Measurements from ENCODE around the gene KLF3. TPM values are rescaled to one million over a fixed set of nuclear protein-coding genes. Genes with fewer than 3 reads are reported as not detected.

The KLF3 gene
- total and polyA plus RNA-seq, 2 of the 8 experiments (the other 6 are each of a cell fraction or from before 2014, with no cell fraction given): 8.0 to 14.9 TPM

- Histone ChIP-seq H2AFZ (ENCODE audit: low read length) (no peak overlapping the region), H3K23me2 (ENCODE audit: low read depth, low read length) (no peaks in the 10 kb centered on the region), H2BK120ac (replicated peaks; ENCODE audit: low read depth, low read length) (no peak overlapping the region), H3K18ac (ENCODE audit: extremely low read depth, low read length) (no peak overlapping the region), H4K5ac (ENCODE audit: insufficient read length, low read depth, low read length) (no peak overlapping the region), H3K27me3 (replicated peaks in 1 of 4; ENCODE audit: control insufficient read depth in 3 of 4, extremely low read depth in 1 of 4, insufficient read depth in 3 of 4, low read length in 3 of 4) (no peaks in the 10 kb centered on the region), H3K4me2 (ENCODE audit: insufficient read depth in 1 of 2, low read depth in 2 of 2, low read length in 2 of 2) (no peak overlapping the region), H2BK5ac (ENCODE audit: low read depth, low read length) (no peak overlapping the region), H3K36me3 (ENCODE audit: control insufficient read depth in 2 of 4, insufficient read depth in 4 of 4, low read length in 3 of 4) (peaks cover 0 to 14% (median 4%) of the 10 kb centered on the region in 4 experiments; a peak in 3 of 8 replicates), H4K91ac (replicated peaks; ENCODE audit: insufficient read length, low read length) (no peak overlapping the region), H2BK12ac (ENCODE audit: low read depth, low read length) (no peak overlapping the region), H4K20me1 (replicated peaks in 1 of 2; ENCODE audit: control insufficient read depth in 1 of 2, insufficient read depth in 2 of 2, low read length in 2 of 2) (peaks cover 2 to 10% of the 10 kb centered on the region in 2 experiments), H3K14ac (ENCODE audit: insufficient read length) (no peak overlapping the region), H3K23ac (ENCODE audit: insufficient read length) (no peak overlapping the region), H3K27ac (ENCODE audit: low read depth, low read length) (no peak overlapping the region), H3K4me3 (ENCODE audit: extremely low read depth in 1 of 4, insufficient read depth in 2 of 4, low read depth in 3 of 4, low read length in 4 of 4) (no peak overlapping the region), H2BK20ac (ENCODE audit: low read length) (no peak overlapping the region), H3K9me3 (ENCODE audit: insufficient read depth in 2 of 2, low read depth in 1 of 2, low read length in 1 of 2) (no peaks in the 10 kb centered on the region), H3K4ac (replicated peaks; ENCODE audit: insufficient read length, low read depth, low read length) (no peak overlapping the region), H2BK15ac (ENCODE audit: low read length) (no peak overlapping the region), H3K79me1 (ENCODE audit: low read depth, low read length) (peaks cover 4% of the 10 kb centered on the region; the same call in 1 of the 2 replicates), H4K8ac (ENCODE audit: extremely low read depth, insufficient read depth, low read length) (no peak overlapping the region), H2AK5ac (ENCODE audit: low read depth, low read length) (no peak overlapping the region), H3K4me1 (replicated peaks in 1 of 4; ENCODE audit: control insufficient read depth in 3 of 4, insufficient read depth in 4 of 4, low read length in 3 of 4) (peaks cover 18 to 25% (median 18%) of the 10 kb centered on the region in 4 experiments), H3K56ac (replicated peaks; ENCODE audit: insufficient read length, low read depth, low read length) (no peak overlapping the region), H3K79me2 (ENCODE audit: control insufficient read depth in 1 of 2, insufficient read depth in 2 of 2, low read length in 2 of 2) (peaks cover 3 to 75% of the 10 kb centered on the region in 2 experiments; a peak in 3 of 4 replicates), H3K9ac (replicated peaks in 1 of 4; ENCODE audit: extremely low read depth in 1 of 4, low read depth in 3 of 4, low read length in 3 of 4) (no peak overlapping the region)
- TF ChIP-seq SP4 (IDR thresholded peaks at IDR 0.05; ENCODE audit: low read length): no peak
- TF ChIP-seq ZNF274 (IDR thresholded peaks at IDR 0.05; ENCODE audit: borderline replicate concordance, extremely low read depth, low read length): no peak
- no peak for TF ChIP-seq SP1 (IDR thresholded peaks at IDR 0.05; ENCODE audit: low read depth, low read length)
- TF ChIP-seq SP2 (IDR thresholded peaks at IDR 0.05; ENCODE audit: low read length): no peak
- TF ChIP-seq SUZ12 (IDR thresholded peaks at IDR 0.05; ENCODE audit: low read length): no peak
- no peak for TF ChIP-seq CTBP2 (IDR thresholded peaks at IDR 0.05; ENCODE audit: borderline replicate concordance, insufficient read depth, insufficient read length, low read length)
- no peak for TF ChIP-seq JUND (IDR thresholded peaks at IDR 0.05; ENCODE audit: low read length)
- TF ChIP-seq TCF12 (IDR thresholded peaks at IDR 0.05; ENCODE audit: low read depth, low read length): no peak
- TF ChIP-seq POLR2AphosphoS5 (IDR thresholded peaks at IDR 0.05; ENCODE audit: low read depth, low read length): no peak
- TF ChIP-seq RXRA (IDR thresholded peaks at IDR 0.05; ENCODE audit: insufficient read depth, low read depth, low read length): no peak
- DNase-seq (ENCODE audit: low read depth in 1 of 2, low spot score in 2 of 2) (no peak), FAIRE-seq (no peak)
- CTCF ChIA-PET (ENCODE audit: partially characterized antibody): interaction anchor here (0.6 to 4.2 kb wide), 8 partner anchors 10 to 511 kb away, joined by 3 to 36 read pairs (median 4); no protein-coding TSS in a partner anchor
- 95% methylated on average over 6 of the region's 6 CpGs; no CpG with 5 or more reads in 1 of the 2 experiments for WGBS, 2 experiments (ENCODE audit: extremely low coverage in 1 of 2, insufficient coverage in 1 of 2, insufficient read length in 1 of 2, insufficient replicate concordance in 2 of 2, low coverage in 1 of 2, low lambda C conversion rate in 2 of 2, missing lambda C conversion rate in 1 of 2)
- POLR2A ChIA-PET (ENCODE audit: partially characterized antibody): interaction anchor here (1.3 kb wide), 1 partner anchor 14 kb away, joined by 3 read pairs; no protein-coding TSS in a partner anchor
Measured at GRCh38 chr4:38677441-38677840, 13.4 kb downstream of the KLF3 start.
